LHCN-M2 (cell line): Measurements from ENCODE around the gene OOSP4B. TPM values are rescaled to one million over a fixed set of nuclear protein-coding genes. Genes with fewer than 3 reads are reported as not detected.
"Not testable (repeated sequence)": the region's sequence is repeated elsewhere in the genome, so short reads cannot be mapped to it uniquely, and the experiment has no call there.

Source experiments
- DNase-seq: peaks from one replicate; pipeline ENCODE4 v3.0.0-alpha.2; 2012; ENCODE audit warnings: low read depth
- total RNA-seq: library from RNA; depleted of rRNA; stranded (reverse); fragments of >200 nt; gene quantifications from 2 replicates; pipeline ENCODE4 v1.2.3, GENCODE V29; 2014; rRNA removed

Gene OOSP4B
- total RNA-seq, 1 experiment from 2014 or later: not detected

DNA sequence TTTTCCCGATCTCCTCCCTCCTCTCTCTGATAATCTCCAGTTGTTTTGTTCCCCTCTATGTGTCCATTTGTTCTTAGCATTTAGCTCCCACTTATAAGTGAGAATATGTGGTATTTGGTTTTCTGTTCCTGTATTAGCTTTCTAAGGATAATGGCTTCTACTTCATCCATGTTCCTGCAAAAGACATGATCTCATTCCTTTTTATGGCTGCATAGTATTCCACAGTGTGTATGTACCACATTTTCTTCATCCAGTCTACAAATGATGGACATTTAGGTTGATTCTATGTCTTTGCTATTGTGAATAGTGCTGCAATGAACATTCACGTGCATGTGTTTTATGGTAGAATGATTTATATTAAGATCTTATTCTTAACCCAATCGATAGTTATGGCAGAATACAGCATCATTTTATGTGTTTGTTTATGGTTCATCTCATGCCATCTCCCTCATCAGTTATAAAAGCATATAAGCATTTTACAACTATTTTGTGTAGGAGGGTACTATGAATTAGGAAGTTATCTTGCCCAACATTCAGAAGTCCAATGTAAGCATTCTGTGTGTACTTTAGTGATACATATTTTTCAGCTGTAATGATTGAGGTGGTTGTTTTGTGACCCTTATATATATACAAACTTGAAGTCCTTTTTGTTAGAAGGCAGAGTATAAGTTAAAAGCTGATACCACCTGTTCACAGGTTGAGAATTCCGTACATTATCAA lies 42.7 kb downstream of the OOSP4B start:
- DNase-seq: no peak

DNA sequence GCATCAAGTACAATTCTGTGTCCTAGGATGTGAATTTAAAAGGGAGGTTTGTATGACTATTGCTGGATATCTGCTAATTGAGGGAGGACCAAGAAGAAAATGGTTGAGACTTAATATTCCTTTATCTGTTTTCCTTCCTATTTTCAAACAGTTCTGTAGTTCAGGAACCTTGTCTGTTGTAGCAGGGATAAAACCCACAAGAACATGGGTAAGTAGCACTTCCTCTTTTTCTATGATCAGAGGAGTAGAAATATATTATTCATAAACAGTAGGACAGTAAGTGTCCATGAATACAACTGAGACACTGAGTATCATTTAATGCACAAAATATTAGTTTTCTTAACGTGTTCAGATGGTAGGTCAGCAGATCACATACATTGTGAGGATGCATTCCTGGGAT lies 47.1 kb downstream of the OOSP4B start:
- no peak for DNase-seq

GRCh38 chr11:60065801-60066200 lies 48.8 kb downstream of the OOSP4B start:
- no peak for DNase-seq

GRCh38 chr11:60069450-60069849 lies 52.5 kb downstream of the OOSP4B start:
- DNase-seq: no peak

DNA sequence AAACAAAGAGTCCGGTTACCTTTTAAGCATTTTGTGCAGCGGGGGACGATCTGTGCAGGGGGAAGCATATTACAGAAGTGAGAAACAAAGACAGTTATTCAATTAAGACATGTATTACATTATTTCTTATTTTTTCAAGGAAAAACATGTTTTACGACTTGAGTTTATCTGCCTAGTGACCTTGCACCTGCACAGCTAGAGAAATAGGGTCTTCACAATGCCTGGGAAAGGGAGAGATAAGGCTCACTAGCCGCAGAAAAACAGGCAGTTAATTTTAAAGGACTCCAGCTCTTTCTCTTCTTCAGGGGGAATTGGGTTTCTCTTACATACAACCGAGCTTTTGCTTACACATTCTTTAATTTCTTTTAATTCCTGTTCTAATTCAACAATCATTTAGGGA lies 54.7 kb downstream of the OOSP4B start:
- DNase-seq: not testable (repeated sequence)

- no peak for DNase-seq
These were observed 60.3 kb downstream of the OOSP4B start for GRCh38 chr11:60077216-60077817.

- DNase-seq: no peak
These were observed 61.0 kb downstream of the OOSP4B start for GRCh38 chr11:60077981-60078380.

DNA sequence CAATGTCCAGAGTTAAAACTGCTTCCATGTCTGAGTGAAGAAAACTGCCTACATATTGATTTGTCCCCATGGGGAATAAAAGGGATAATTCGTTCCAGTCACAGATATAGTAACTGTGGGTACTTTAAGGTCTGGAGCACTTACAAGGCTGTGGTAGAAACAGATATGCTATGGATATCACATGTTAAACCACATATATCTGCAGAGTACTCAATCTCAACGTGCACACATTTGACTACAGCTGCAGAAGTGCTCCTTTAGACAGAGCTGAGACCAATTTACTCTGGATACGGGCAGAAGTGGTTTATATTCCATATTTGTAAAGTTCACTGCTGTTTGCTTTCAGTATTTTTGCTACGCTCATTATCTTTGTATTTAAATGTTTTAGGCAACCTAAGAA lies 61.8 kb downstream of the OOSP4B start:
- no peak for DNase-seq

DNA sequence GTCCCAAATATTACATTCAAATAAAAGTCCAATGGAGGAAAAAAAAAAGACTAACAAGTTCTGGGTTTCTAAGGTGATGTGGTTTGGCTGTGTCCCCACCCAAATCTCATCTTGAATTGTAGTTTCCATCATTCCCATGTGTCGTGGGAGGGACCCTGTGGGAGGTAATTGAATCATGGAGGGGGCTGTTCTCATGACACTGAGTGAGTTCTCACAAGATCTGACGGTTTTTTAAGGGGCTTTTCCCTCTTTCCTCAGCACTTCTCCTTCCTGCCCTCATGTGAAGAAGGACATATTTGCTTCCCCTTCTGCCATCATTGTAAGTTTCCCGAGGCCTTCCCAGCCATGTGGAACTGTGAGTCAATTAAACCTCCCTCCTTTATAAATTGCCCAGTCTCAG lies 63.6 kb downstream of the OOSP4B start:
- DNase-seq: no peak

Other genes with a start within 250 kb of the OOSP4B start
- 39.6 and 48.0 TPM in 2 replicates for gene MRPL16, start 206.4 kb upstream of the OOSP4B start, total RNA-seq
- gene CBLIF, start 171.7 kb upstream of the OOSP4B start, total RNA-seq: not detected in 2 replicates
- gene TCN1, start 150.7 kb upstream of the OOSP4B start, total RNA-seq: not detected in 2 replicates
- not detected in 2 replicates for gene OOSP3, start 138.4 kb upstream of the OOSP4B start, total RNA-seq
- gene OOSP1, start 78.7 kb upstream of the OOSP4B start, total RNA-seq: not detected in 2 replicates
- gene OOSP4A, start 53.1 kb upstream of the OOSP4B start, total RNA-seq: not detected in 2 replicates
- gene OOSP2, start 23.2 kb downstream of the OOSP4B start, total RNA-seq: not detected in 2 replicates
- gene MS4A3, start 39.5 kb downstream of the OOSP4B start, total RNA-seq: not detected in 2 replicates
- not detected in 2 replicates for gene MS4A2, start 71.5 kb downstream of the OOSP4B start, total RNA-seq
- not detected in 2 replicates for gene MS4A6A, start 165.9 kb downstream of the OOSP4B start, total RNA-seq
- gene MS4A4E, start 226.0 kb downstream of the OOSP4B start, total RNA-seq: not detected in 2 replicates